ENCODE measurements around the gene ELK3.

Gene ELK3

DNA sequence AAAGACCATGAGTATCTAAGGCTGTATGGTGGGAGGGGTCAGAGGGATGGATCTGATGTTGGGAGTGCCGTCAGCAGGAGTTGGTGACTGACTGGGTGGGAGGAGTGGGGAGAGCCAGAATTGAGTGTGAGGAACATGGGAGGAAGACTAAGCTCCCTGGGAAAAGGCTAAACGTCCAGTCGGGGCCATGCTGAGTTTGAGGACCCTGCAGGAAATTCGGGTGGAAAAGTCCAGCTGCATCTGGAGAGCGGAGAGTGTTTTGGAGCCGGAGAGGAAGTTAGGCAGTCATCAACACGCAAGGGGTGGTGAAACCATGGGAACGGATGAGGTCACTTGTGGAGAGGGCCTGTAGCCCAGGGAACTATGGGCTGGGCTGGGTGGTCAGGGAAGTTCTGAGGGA lies 60.9 kb downstream of the ELK3 start (continued):
- TF ChIP-seq, protein P1, sequence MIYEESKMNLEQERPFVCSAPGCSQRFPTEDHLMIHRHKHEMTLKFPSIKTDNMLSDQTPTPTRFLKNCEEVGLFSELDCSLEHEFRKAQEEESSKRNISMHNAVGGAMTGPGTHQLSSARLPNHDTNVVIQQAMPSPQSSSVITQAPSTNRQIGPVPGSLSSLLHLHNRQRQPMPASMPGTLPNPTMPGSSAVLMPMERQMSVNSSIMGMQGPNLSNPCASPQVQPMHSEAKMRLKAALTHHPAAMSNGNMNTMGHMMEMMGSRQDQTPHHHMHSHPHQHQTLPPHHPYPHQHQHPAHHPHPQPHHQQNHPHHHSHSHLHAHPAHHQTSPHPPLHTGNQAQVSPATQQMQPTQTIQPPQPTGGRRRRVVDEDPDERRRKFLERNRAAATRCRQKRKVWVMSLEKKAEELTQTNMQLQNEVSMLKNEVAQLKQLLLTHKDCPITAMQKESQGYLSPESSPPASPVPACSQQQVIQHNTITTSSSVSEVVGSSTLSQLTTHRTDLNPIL (CRISPR knock-in tag; IDR thresholded peaks at IDR 0.05; ENCODE audit: low read depth), result no peak
- TF ChIP-seq ZFP3 (CRISPR knock-in tag; IDR thresholded peaks at IDR 0.05) (no peak), GLIS3 (CRISPR knock-in tag; IDR thresholded peaks at IDR 0.05) (no peak), ZNF70 (CRISPR knock-in tag; IDR thresholded peaks at IDR 0.05) (no peak), ZNF8 (CRISPR knock-in tag; IDR thresholded peaks at IDR 0.05) (no peak), ISL1 (CRISPR knock-in tag; IDR thresholded peaks at IDR 0.05) (no peak), CSDC2 (CRISPR knock-in tag; IDR thresholded peaks at IDR 0.05) (no peak), TOX (CRISPR knock-in tag; IDR thresholded peaks at IDR 0.05; ENCODE audit: borderline replicate concordance) (no peak), PPARA (CRISPR knock-in tag; IDR thresholded peaks at IDR 0.05; ENCODE audit: borderline replicate concordance) (no peak), ARNTL (CRISPR knock-in tag; IDR thresholded peaks at IDR 0.05; ENCODE audit: borderline replicate concordance, low read depth) (no peak), ZNF565 (CRISPR knock-in tag; conservative IDR thresholded peaks at IDR 0.05; ENCODE audit: low read depth) (no peak), OSR1 (CRISPR knock-in tag; IDR thresholded peaks at IDR 0.05) (no peak), TCF4 (CRISPR knock-in tag; IDR thresholded peaks at IDR 0.05; ENCODE audit: borderline replicate concordance) (no peak)
- TF ChIP-seq, protein P2, sequence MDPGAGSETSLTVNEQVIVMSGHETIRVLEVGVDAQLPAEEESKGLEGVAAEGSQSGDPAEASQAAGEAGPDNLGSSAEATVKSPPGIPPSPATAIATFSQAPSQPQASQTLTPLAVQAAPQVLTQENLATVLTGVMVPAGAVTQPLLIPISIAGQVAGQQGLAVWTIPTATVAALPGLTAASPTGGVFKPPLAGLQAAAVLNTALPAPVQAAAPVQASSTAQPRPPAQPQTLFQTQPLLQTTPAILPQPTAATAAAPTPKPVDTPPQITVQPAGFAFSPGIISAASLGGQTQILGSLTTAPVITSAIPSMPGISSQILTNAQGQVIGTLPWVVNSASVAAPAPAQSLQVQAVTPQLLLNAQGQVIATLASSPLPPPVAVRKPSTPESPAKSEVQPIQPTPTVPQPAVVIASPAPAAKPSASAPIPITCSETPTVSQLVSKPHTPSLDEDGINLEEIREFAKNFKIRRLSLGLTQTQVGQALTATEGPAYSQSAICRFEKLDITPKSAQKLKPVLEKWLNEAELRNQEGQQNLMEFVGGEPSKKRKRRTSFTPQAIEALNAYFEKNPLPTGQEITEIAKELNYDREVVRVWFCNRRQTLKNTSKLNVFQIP (CRISPR knock-in tag; IDR thresholded peaks at IDR 0.05; ENCODE audit: borderline replicate concordance, low read depth), result no peak
- TF ChIP-seq, protein P3, sequence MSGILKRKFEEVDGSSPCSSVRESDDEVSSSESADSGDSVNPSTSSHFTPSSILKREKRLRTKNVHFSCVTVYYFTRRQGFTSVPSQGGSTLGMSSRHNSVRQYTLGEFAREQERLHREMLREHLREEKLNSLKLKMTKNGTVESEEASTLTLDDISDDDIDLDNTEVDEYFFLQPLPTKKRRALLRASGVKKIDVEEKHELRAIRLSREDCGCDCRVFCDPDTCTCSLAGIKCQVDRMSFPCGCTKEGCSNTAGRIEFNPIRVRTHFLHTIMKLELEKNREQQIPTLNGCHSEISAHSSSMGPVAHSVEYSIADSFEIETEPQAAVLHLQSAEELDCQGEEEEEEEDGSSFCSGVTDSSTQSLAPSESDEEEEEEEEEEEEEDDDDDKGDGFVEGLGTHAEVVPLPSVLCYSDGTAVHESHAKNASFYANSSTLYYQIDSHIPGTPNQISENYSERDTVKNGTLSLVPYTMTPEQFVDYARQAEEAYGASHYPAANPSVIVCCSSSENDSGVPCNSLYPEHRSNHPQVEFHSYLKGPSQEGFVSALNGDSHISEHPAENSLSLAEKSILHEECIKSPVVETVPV (CRISPR knock-in tag; IDR thresholded peaks at IDR 0.05), result no peak

DNA sequence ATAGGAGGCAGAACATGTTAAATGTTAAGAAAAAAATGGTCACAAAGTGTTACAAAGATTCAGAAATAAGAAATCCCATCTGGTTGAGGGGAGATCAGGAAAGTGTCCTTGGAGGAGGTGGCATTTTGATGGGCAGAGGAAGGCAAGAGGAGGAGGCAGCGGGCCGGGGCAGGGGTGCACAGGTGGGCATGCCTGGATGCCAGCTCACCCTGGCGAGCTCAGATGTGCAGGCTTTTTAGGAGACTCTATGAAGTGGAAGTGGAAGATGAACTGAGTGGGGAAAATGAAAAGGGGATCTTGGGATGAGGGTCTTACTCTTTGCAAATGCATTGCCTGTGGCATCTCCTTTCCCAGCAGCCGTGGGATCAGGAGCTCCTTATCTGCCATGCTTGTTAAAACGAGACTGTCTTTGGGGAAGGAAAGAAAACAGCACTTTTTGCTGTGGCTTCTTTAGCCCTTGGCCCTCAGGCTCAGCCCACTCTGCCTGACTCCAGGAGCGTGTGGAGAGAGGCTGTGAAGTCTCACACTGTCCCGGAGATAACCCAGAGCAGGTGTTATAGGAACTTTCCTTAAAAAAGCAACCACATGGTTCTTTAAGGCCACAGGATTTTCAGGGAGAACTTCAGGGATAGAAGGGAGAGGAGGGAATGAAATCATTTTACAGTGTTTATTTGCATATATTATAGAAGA lies 62.6 kb downstream of the ELK3 start:
- ATAC-seq, result peak; percentile 15; the same call in 2 of the 3 replicates

More for the DNA sequence above, 62.6 kb downstream of the ELK3 start:
- TF ChIP-seq TCF4 (CRISPR knock-in tag; IDR thresholded peaks at IDR 0.05; ENCODE audit: borderline replicate concordance) (no peak), ZC3H10 (CRISPR knock-in tag; IDR thresholded peaks at IDR 0.05) (no peak), ZNF565 (CRISPR knock-in tag; conservative IDR thresholded peaks at IDR 0.05; ENCODE audit: low read depth) (no peak), BACH2 (CRISPR knock-in tag; IDR thresholded peaks at IDR 0.05; ENCODE audit: borderline replicate concordance) (no peak), PPARA (CRISPR knock-in tag; IDR thresholded peaks at IDR 0.05; ENCODE audit: borderline replicate concordance) (no peak), GLIS3 (CRISPR knock-in tag; IDR thresholded peaks at IDR 0.05) (no peak), ESRRG (CRISPR knock-in tag; IDR thresholded peaks at IDR 0.05) (no peak), ZFP3 (CRISPR knock-in tag; IDR thresholded peaks at IDR 0.05) (no peak), OSR1 (CRISPR knock-in tag; IDR thresholded peaks at IDR 0.05) (no peak), ARNTL (CRISPR knock-in tag; IDR thresholded peaks at IDR 0.05; ENCODE audit: borderline replicate concordance, low read depth) (no peak)
- TF ChIP-seq, protein P4, sequence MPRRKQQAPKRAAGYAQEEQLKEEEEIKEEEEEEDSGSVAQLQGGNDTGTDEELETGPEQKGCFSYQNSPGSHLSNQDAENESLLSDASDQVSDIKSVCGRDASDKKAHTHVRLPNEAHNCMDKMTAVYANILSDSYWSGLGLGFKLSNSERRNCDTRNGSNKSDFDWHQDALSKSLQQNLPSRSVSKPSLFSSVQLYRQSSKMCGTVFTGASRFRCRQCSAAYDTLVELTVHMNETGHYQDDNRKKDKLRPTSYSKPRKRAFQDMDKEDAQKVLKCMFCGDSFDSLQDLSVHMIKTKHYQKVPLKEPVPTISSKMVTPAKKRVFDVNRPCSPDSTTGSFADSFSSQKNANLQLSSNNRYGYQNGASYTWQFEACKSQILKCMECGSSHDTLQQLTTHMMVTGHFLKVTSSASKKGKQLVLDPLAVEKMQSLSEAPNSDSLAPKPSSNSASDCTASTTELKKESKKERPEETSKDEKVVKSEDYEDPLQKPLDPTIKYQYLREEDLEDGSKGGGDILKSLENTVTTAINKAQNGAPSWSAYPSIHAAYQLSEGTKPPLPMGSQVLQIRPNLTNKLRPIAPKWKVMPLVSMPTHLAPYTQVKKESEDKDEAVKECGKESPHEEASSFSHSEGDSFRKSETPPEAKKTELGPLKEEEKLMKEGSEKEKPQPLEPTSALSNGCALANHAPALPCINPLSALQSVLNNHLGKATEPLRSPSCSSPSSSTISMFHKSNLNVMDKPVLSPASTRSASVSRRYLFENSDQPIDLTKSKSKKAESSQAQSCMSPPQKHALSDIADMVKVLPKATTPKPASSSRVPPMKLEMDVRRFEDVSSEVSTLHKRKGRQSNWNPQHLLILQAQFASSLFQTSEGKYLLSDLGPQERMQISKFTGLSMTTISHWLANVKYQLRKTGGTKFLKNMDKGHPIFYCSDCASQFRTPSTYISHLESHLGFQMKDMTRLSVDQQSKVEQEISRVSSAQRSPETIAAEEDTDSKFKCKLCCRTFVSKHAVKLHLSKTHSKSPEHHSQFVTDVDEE (CRISPR knock-in tag; IDR thresholded peaks at IDR 0.05), result no peak
- TF ChIP-seq, protein P2 (CRISPR knock-in tag; IDR thresholded peaks at IDR 0.05; ENCODE audit: borderline replicate concordance, low read depth), result no peak
